Eye (tissue), 1 donor: Measurements from ENCODE around the gene ACTG1.

ENCODE experiments used
- DNase-seq: peaks from one replicate; pipeline ENCODE4 v3.0.0-alpha.2; 2015

The ACTG1 gene

GRCh38 chr17:81492202-81492601, 20.4 kb downstream of the ACTG1 start:
- DNase-seq, result no peak

DNA sequence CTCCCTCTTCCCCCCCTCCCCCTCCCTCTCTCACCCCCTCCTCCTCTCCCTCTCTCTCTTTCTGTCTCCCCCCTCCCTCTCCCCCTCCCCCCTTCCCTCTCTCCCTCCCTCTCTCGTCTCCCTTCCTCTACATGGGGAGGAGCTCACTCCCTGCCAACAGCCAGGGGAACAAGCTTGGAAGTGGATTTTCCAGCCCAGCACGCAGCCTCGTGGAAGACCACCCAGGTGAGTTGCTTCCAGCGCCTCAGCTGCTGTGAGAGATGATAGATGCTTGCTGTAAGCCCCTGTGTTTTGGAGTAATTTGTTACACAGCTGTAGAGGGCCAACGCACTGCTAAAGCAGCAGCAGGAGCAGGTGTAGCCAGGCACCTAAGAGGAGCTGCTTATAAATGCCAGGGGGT, 20.8 kb downstream of the ACTG1 start:
- peak; percentile 60 for DNase-seq

GRCh38 chr17:81491181-81491581, 21.4 kb downstream of the ACTG1 start:
- no peak for DNase-seq

- DNase-seq, result no peak
Observed at GRCh38 chr17:81489998-81490992, 22.3 kb downstream of the ACTG1 start.

DNA sequence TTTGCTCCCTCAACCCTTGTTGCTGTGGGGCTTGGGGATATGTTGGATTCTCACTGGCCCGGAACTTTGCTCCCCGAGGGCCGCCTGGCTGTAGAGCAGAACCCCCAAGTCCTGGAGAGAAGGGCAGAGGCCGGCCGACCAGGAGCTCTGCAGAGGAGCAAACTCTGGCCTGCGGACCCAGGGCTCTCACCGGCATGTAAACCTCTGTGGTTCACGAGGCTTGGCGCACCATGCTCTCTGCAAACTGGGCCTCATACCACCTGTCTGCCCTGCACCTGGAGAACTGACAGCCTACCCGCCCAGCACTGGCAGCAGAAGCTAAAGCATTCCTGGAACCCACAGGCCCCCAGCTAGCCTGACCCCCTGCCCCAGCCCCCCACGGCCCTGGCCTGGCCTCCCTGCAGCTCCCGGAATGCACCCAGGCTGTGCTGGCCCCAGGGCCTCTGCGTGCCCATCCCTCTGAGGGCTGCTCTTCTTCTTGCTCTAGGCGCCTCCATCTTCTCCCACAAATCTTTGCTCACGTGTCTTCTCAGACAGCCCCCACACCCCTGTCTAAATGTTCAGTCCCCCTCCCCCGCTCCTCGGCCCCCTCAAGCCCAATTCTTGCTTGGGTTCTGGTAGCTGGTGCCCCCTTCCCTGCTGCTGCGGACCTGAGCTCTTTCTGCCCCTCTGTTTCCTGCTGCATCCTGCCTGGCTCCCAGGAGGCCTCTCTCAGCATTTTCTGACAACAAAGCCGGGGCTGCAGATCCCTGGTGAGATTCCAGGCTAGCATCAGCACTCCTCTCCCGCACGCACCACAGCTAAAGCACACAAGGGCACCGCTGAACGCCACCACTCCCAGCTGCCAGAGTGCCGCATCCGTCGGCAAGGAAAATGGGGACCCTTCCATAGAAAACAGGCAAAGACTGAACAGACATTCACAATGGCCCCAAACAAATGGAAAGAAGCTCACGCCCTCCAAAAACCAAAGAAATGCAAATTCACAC, 23.3 kb downstream of the ACTG1 start:
- peak; percentile 76 for DNase-seq

DNA sequence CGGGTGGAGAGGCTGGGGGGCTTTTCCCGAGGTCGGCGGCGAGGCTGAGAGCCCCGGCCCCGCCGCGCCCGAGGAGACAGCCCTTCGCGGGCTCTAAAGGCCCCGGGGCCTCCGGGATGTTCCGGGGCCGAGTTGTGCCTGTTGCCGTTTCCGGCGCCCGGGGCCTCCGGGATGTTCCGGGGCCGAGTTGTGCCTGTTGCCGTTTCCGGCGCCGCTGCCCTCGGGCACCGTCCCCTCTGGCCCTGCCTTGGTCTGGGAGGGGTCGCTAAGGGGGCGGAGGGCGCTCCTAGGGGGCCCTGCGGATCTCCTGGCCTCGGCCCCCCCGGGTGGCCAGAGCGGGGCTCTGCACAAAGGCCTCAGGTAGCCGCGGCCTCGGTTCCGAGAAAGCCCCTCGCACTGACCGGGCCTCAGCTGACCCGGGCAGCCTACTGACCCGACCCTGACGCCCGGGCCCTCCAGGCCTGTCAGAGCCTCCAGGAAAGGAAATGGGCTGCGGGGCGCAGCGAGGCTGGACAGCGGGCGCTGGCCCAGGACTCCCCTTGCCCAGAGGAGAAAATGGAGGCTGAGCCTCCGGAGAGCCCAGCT, 24.2 kb downstream of the ACTG1 start:
- no peak for DNase-seq

GRCh38 chr17:81487487-81488275, 24.9 kb downstream of the ACTG1 start:
- DNase-seq, result peak; percentile 91

DNA sequence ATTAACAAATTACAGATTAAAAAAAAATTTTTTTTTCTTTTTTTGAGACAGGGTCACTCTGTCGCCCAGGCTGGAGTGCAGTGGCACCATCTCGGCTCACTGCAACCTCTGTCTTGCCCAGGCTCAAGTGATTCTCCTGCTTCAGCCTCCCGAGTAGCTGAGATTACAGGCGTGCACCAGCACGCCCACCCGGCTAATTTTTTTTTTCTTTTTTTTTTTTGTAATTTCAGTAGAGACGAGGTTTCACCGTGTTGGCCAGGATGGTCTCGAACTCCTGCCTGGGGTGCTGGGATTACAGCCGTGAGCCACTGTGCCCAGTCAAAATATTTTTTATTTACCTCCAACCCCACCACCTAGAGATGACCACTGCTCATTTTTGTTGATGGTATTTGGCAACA, 25.5 kb downstream of the ACTG1 start:
- no peak for DNase-seq

GRCh38 chr17:81486199-81486810, 26.3 kb downstream of the ACTG1 start:
- DNase-seq, result no peak

DNA sequence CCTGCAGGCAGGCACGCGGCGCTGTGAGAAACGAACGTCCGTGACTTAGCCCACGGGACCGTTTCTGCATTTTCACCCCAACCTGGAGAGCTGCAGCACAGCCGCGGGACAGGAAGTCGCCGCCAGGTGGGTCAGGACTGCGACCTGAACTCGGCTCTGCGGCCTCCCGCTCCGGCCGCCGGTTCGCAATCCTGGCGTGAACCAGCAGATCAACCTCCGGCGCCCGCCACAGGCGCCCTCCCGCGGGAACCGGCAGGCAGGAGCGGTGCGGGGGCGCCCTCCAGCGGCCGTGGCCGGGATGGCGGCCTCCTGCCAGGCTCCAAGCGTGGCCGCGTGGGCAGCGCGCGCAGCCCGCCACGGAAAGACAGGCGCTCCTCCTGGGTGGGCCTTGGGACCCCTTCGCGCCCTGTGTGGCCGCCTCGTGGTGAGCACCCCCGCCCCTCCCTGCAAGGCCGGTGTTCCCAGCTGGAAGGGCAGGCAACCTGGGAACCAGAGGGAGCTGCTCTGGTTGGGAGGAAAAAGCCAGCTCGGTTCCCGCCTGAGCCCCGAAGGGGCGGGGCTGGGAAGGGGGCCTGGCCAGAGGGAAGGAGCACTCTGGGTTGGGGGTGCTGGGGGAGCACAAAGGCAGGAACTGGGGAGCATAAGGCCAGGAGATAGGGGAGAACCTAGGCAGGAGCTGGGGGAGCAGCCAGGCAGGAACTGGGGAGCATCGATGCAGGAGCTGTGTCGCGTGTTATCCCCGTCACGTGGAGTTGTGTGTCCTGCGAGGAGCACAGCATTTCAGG, 28.2 kb downstream of the ACTG1 start:
- peak; percentile 94 for DNase-seq

- DNase-seq, result no peak
Observed at GRCh38 chr17:81483862-81484194, 28.8 kb downstream of the ACTG1 start.

DNA sequence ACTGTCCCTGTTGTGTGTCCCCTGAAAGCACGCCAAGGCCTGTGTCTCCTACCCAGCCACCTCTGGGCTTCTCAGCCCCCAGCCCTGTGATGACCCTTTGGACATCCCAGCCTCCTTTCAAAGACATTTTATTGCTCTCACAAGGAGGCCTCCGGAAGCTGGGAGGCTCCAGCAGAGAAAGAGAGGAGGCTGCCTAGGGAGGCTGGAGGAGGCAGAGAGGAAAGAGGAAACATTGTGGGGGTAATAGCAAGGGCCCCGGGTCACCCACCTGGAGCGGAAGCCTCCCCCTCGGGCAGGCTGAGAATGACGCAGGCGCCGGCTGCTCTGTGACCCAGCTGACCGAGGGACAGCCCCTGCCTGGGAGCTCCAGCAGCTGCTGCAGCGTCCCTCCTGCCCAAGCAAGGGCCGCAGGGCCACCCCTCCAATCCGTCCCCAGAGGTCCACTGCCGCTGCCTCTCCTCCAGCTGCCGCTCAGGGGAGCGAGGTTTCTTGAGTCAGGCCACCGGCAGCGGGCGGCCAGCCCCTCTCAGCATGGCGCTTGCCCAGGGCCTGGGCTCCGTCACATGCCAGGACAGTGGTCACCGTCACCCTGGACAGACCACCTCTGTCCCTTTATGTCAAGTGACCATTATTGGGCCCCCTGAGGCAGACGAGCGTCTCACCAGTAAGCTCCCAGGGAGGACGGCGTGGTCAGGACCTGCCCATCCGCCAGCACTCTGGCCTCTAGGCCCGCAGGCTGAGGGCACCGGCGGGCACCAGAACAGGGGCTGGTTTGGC, 29.3 kb downstream of the ACTG1 start:
- peak; percentile 85 for DNase-seq

GRCh38 chr17:81482673-81483072, 29.9 kb downstream of the ACTG1 start:
- peak; percentile 68 for DNase-seq

- DNase-seq, result no peak
Observed at GRCh38 chr17:81481815-81482505, 30.6 kb downstream of the ACTG1 start.

- peak; percentile 94 for DNase-seq
Observed at GRCh38 chr17:81481073-81481799, 31.4 kb downstream of the ACTG1 start.

- peak; percentile 82 for DNase-seq
Observed at GRCh38 chr17:81480140-81481072, 32.2 kb downstream of the ACTG1 start.
